ENCODE measurements around the gene GPBP1. TPM values are rescaled to one million over a fixed set of nuclear protein-coding genes. Genes with fewer than 3 reads are reported as not detected.

Gene GPBP1
- total and polyA plus RNA-seq, 2 experiments from 2014 or later = 105 to 109 TPM

DNA sequence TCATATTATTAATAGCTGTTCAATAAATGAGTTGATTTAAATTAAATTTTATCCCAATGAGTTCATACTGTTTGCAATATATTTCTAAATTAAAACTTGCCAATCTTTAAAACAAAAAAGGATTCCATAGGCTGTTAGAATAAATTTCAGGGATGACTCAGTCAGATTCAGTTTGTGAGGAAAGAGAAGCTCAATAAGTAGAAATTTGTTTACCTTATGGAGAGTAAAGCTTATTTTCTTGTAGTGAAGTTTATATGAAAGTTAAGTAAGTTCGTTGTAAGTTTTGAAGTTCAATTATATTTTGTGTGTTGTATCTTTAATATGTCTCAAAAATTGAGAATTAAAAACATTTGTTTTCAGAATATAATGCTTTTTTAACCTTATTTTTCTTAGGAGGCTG is 29.0 kb downstream of the GPBP1 start:
- peaks cover 100% of the 10 kb centered on the region for H3K79me2 ChIP-seq (replicated peaks; ENCODE audit: insufficient read depth)
- no peaks in the 10 kb centered on the region for H3K27me3 Mint-ChIP-seq (ENCODE audit: insufficient read depth, low read depth, poor library complexity)
- no peaks in the 10 kb centered on the region for H3K9me2 ChIP-seq (ENCODE audit: insufficient read depth)
- H3K4me1 Mint-ChIP-seq = peaks cover 51% of the 10 kb centered on the region
- peaks cover 50% of the 10 kb centered on the region for H3K4me1 ChIP-seq (ENCODE audit: insufficient read depth)
- H3K27me3 ChIP-seq (ENCODE audit: insufficient read depth) = no peaks in the 10 kb centered on the region
- H3K9me3 Mint-ChIP-seq = no peaks in the 10 kb centered on the region; the same call in 2 of the 3 replicates
- H2AFZ ChIP-seq = no peak overlapping the region
- H4K20me1 ChIP-seq (replicated peaks; ENCODE audit: insufficient read depth) = peaks cover 81% of the 10 kb centered on the region
- 0 out of 2 replicates have a peak, but pooled peaks cover 3% of the 10 kb centered on the region for H3K36me3 ChIP-seq (ENCODE audit: insufficient read depth)
- no peak overlapping the region for H3K4me3 Mint-ChIP-seq
- no peak overlapping the region for H3K4me2 ChIP-seq
- H3K36me3 Mint-ChIP-seq (ENCODE audit: low read depth) = peaks cover 14% of the 10 kb centered on the region; the same call in 2 of the 3 replicates
- DNase-seq (ENCODE audit: low spot score) = no peak
- TF ChIP-seq, protein P1, sequence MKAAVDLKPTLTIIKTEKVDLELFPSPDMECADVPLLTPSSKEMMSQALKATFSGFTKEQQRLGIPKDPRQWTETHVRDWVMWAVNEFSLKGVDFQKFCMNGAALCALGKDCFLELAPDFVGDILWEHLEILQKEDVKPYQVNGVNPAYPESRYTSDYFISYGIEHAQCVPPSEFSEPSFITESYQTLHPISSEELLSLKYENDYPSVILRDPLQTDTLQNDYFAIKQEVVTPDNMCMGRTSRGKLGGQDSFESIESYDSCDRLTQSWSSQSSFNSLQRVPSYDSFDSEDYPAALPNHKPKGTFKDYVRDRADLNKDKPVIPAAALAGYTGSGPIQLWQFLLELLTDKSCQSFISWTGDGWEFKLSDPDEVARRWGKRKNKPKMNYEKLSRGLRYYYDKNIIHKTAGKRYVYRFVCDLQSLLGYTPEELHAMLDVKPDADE (IDR thresholded peaks at IDR 0.05) = no peak
- TF ChIP-seq POLR2AphosphoS5 (IDR thresholded peaks at IDR 0.05; ENCODE audit: low read depth) (no peak), ZNF331 (CRISPR knock-in tag; IDR thresholded peaks at IDR 0.05; ENCODE audit: low read depth) (no peak), EZH2 (IDR thresholded peaks at IDR 0.05; ENCODE audit: low read depth, unreplicated experiment) (no peak), JUNB (IDR thresholded peaks at IDR 0.05; ENCODE audit: unreplicated experiment) (no peak), EZH2phosphoT487 (IDR thresholded peaks at IDR 0.05; ENCODE audit: unreplicated experiment) (no peak), STAT1 (IDR thresholded peaks at IDR 0.05; ENCODE audit: unreplicated experiment) (no peak), ZNF114 (CRISPR knock-in tag; IDR thresholded peaks at IDR 0.05) (no peak), CREB1 (CRISPR knock-in tag; IDR thresholded peaks at IDR 0.05; ENCODE audit: low read depth) (no peak), NANOG (IDR thresholded peaks at IDR 0.05; ENCODE audit: borderline replicate concordance) (no peak)
- TF ChIP-seq, protein P2, sequence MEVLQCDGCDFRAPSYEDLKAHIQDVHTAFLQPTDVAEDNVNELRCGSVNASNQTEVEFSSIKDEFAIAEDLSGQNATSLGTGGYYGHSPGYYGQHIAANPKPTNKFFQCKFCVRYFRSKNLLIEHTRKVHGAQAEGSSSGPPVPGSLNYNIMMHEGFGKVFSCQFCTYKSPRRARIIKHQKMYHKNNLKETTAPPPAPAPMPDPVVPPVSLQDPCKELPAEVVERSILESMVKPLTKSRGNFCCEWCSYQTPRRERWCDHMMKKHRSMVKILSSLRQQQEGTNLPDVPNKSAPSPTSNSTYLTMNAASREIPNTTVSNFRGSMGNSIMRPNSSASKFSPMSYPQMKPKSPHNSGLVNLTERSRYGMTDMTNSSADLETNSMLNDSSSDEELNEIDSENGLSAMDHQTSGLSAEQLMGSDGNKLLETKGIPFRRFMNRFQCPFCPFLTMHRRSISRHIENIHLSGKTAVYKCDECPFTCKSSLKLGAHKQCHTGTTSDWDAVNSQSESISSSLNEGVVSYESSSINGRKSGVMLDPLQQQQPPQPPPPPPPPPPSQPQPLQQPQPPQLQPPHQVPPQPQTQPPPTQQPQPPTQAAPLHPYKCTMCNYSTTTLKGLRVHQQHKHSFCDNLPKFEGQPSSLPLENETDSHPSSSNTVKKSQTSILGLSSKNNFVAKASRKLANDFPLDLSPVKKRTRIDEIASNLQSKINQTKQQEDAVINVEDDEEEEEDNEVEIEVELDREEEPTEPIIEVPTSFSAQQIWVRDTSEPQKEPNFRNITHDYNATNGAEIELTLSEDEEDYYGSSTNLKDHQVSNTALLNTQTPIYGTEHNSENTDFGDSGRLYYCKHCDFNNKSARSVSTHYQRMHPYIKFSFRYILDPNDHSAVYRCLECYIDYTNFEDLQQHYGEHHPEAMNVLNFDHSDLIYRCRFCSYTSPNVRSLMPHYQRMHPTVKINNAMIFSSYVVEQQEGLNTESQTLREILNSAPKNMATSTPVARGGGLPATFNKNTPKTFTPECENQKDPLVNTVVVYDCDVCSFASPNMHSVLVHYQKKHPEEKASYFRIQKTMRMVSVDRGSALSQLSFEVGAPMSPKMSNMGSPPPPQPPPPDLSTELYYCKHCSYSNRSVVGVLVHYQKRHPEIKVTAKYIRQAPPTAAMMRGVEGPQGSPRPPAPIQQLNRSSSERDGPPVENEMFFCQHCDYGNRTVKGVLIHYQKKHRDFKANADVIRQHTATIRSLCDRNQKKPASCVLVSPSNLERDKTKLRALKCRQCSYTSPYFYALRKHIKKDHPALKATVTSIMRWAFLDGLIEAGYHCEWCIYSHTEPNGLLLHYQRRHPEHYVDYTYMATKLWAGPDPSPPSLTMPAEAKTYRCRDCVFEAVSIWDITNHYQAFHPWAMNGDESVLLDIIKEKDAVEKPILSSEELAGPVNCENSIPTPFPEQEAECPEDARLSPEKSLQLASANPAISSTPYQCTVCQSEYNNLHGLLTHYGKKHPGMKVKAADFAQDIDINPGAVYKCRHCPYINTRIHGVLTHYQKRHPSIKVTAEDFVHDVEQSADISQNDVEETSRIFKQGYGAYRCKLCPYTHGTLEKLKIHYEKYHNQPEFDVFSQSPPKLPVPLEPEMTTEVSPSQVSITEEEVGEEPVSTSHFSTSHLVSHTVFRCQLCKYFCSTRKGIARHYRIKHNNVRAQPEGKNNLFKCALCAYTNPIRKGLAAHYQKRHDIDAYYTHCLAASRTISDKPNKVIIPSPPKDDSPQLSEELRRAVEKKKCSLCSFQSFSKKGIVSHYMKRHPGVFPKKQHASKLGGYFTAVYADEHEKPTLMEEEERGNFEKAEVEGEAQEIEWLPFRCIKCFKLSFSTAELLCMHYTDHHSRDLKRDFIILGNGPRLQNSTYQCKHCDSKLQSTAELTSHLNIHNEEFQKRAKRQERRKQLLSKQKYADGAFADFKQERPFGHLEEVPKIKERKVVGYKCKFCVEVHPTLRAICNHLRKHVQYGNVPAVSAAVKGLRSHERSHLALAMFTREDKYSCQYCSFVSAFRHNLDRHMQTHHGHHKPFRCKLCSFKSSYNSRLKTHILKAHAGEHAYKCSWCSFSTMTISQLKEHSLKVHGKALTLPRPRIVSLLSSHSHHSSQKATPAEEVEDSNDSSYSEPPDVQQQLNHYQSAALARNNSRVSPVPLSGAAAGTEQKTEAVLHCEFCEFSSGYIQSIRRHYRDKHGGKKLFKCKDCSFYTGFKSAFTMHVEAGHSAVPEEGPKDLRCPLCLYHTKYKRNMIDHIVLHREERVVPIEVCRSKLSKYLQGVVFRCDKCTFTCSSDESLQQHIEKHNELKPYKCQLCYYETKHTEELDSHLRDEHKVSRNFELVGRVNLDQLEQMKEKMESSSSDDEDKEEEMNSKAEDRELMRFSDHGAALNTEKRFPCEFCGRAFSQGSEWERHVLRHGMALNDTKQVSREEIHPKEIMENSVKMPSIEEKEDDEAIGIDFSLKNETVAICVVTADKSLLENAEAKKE (CRISPR knock-in tag; IDR thresholded peaks at IDR 0.05) = no peak
- TF ChIP-seq, protein P3, sequence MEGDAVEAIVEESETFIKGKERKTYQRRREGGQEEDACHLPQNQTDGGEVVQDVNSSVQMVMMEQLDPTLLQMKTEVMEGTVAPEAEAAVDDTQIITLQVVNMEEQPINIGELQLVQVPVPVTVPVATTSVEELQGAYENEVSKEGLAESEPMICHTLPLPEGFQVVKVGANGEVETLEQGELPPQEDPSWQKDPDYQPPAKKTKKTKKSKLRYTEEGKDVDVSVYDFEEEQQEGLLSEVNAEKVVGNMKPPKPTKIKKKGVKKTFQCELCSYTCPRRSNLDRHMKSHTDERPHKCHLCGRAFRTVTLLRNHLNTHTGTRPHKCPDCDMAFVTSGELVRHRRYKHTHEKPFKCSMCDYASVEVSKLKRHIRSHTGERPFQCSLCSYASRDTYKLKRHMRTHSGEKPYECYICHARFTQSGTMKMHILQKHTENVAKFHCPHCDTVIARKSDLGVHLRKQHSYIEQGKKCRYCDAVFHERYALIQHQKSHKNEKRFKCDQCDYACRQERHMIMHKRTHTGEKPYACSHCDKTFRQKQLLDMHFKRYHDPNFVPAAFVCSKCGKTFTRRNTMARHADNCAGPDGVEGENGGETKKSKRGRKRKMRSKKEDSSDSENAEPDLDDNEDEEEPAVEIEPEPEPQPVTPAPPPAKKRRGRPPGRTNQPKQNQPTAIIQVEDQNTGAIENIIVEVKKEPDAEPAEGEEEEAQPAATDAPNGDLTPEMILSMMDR (conservative IDR thresholded peaks at IDR 0.05; ENCODE audit: low read depth in 2 of 2) = no peak
- TF ChIP-seq, protein P4, sequence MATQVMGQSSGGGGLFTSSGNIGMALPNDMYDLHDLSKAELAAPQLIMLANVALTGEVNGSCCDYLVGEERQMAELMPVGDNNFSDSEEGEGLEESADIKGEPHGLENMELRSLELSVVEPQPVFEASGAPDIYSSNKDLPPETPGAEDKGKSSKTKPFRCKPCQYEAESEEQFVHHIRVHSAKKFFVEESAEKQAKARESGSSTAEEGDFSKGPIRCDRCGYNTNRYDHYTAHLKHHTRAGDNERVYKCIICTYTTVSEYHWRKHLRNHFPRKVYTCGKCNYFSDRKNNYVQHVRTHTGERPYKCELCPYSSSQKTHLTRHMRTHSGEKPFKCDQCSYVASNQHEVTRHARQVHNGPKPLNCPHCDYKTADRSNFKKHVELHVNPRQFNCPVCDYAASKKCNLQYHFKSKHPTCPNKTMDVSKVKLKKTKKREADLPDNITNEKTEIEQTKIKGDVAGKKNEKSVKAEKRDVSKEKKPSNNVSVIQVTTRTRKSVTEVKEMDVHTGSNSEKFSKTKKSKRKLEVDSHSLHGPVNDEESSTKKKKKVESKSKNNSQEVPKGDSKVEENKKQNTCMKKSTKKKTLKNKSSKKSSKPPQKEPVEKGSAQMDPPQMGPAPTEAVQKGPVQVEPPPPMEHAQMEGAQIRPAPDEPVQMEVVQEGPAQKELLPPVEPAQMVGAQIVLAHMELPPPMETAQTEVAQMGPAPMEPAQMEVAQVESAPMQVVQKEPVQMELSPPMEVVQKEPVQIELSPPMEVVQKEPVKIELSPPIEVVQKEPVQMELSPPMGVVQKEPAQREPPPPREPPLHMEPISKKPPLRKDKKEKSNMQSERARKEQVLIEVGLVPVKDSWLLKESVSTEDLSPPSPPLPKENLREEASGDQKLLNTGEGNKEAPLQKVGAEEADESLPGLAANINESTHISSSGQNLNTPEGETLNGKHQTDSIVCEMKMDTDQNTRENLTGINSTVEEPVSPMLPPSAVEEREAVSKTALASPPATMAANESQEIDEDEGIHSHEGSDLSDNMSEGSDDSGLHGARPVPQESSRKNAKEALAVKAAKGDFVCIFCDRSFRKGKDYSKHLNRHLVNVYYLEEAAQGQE (IDR thresholded peaks at IDR 0.05; ENCODE audit: unreplicated experiment) = no peak
- no peak overlapping the region for H3K4me3 ChIP-seq
- no peak overlapping the region for H3K27ac Mint-ChIP-seq
- no peak overlapping the region for H3K27ac ChIP-seq (ENCODE audit: low read depth)
- no peak for ATAC-seq
- H3F3A ChIP-seq (replicated peaks; ENCODE audit: low read depth) = no peaks in the 10 kb centered on the region

All from GM23338 (cell line).